ENCODE results near the gene PPDPF.

PPDPF gene

GRCh38 chr20:63494420-63495166 lies 26.0 kb upstream of the PPDPF start:
- no peak for DNase-seq
- Histone ChIP-seq H3K27me3 (replicated peaks) (peaks cover 9% of the 10 kb centered on the region), H3K36me3 (replicated peaks) (no peaks in the 10 kb centered on the region), H3K27ac (no peak overlapping the region), H3K4me3 (ENCODE audit: low read depth, low read length) (no peak overlapping the region)
- TF ChIP-seq, protein P1, sequence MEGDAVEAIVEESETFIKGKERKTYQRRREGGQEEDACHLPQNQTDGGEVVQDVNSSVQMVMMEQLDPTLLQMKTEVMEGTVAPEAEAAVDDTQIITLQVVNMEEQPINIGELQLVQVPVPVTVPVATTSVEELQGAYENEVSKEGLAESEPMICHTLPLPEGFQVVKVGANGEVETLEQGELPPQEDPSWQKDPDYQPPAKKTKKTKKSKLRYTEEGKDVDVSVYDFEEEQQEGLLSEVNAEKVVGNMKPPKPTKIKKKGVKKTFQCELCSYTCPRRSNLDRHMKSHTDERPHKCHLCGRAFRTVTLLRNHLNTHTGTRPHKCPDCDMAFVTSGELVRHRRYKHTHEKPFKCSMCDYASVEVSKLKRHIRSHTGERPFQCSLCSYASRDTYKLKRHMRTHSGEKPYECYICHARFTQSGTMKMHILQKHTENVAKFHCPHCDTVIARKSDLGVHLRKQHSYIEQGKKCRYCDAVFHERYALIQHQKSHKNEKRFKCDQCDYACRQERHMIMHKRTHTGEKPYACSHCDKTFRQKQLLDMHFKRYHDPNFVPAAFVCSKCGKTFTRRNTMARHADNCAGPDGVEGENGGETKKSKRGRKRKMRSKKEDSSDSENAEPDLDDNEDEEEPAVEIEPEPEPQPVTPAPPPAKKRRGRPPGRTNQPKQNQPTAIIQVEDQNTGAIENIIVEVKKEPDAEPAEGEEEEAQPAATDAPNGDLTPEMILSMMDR (IDR thresholded peaks at IDR 0.05; ENCODE audit: low read depth, low read length, missing control alignments): no peak
- in situ Hi-C loops (cut with HindIII; ENCODE audit: low pct_ligation_motif_present, low sequenced_read_pairs): no loop called here

GRCh38 chr20:63495167-63495720 lies 25.3 kb upstream of the PPDPF start:
- Histone ChIP-seq H3K4me3 (ENCODE audit: low read depth, low read length) (no peak overlapping the region), H3K27ac (no peak overlapping the region), H3K27me3 (replicated peaks) (peaks cover 13% of the 10 kb centered on the region), H3K36me3 (replicated peaks) (no peaks in the 10 kb centered on the region)
- in situ Hi-C loops (cut with HindIII; ENCODE audit: low pct_ligation_motif_present, low sequenced_read_pairs): no loop called here
- DNase-seq: no peak
- TF ChIP-seq, protein P1 (IDR thresholded peaks at IDR 0.05; ENCODE audit: low read depth, low read length, missing control alignments): no peak

DNA sequence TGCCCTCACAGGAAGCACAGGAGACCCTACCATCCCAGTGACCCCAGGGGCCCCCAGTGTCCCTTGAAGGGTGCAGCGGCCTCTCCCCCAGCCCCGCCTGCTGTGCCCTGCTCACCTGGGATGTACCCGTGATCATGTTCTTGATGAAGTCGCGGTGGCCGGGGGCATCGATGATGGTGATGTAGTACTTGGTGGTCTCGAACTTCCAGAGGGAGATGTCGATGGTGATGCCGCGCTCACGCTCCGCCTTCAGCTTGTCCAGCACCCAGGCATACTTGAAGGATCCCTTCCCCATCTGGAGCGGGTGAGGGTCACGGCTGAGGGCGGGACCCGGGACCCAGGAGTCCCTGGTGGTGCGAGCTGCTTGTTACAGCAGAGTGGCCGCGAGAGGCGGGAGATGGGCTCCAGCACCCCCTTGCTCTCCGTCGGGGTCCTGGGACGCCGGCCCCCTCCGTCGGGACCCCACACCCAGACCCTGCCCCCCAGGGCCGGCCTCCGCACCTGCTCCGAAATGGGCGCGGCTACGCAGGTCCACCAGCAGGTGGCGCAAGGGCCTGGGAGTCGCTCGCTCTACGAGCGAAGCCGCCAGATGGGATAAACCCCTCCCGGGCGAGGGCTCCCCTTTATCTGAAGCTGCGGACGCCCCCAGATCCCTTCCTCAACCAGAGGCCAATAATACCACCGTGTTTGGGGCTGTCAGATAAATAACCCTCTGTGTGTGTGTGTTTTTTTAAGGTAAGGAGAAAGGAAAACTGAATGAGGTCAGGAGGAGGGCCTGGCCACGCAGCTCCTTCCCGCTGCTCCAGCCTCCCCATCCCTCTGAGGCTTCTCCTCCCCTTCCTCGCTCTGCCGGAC lies 24.6 kb upstream of the PPDPF start:
- H3K27ac ChIP-seq: no peak overlapping the region
- no peak for DNase-seq
- TF ChIP-seq, protein P1 (IDR thresholded peaks at IDR 0.05; ENCODE audit: low read depth, low read length, missing control alignments): peak; percentile 90
- H3K4me3 ChIP-seq (ENCODE audit: low read depth, low read length): no peak overlapping the region
- no peaks in the 10 kb centered on the region for H3K36me3 ChIP-seq (replicated peaks)
- peaks cover 13% of the 10 kb centered on the region for H3K27me3 ChIP-seq (replicated peaks)
- in situ Hi-C loops (cut with HindIII; ENCODE audit: low pct_ligation_motif_present, low sequenced_read_pairs): no loop called here

- Histone ChIP-seq H3K27me3 (replicated peaks) (peaks cover 13% of the 10 kb centered on the region), H3K4me3 (ENCODE audit: low read depth, low read length) (no peak overlapping the region)
- in situ Hi-C loops (cut with HindIII; ENCODE audit: low pct_ligation_motif_present, low sequenced_read_pairs): no loop called here
Measured at GRCh38 chr20:63496596-63497120, 23.9 kb upstream of the PPDPF start.

GRCh38 chr20:63497138-63497945 lies 23.2 kb upstream of the PPDPF start:
- Histone ChIP-seq H3K4me3 (ENCODE audit: low read depth, low read length) (no peak overlapping the region), H3K27me3 (replicated peaks) (peaks cover 15% of the 10 kb centered on the region), H3K36me3 (replicated peaks) (no peaks in the 10 kb centered on the region), H3K27ac (no peak overlapping the region)
- in situ Hi-C loops (cut with HindIII; ENCODE audit: low pct_ligation_motif_present, low sequenced_read_pairs): no loop called here
- DNase-seq: no peak
- TF ChIP-seq, protein P1 (IDR thresholded peaks at IDR 0.05; ENCODE audit: low read depth, low read length, missing control alignments): no peak

More at GRCh38 chr20:63496596-63497120, 23.9 kb upstream of the PPDPF start:
- TF ChIP-seq, protein P1 (IDR thresholded peaks at IDR 0.05; ENCODE audit: low read depth, low read length, missing control alignments): no peak
- no peak for DNase-seq
- H3K36me3 ChIP-seq (replicated peaks): no peaks in the 10 kb centered on the region
- H3K27ac ChIP-seq: no peak overlapping the region

All from brain microvascular endothelial cell (primary cell).